ENCODE measurements around the gene KRT6A.
A peak's percentile ranks its signal among the peaks of the same experiment; 100 is the strongest.
"Not testable (repeated sequence)": the region's sequence is repeated elsewhere in the genome, so short reads cannot be mapped to it uniquely, and the experiment has no call there.

The KRT6A gene

GRCh38 chr12:52515319-52515646 is 22.2 kb upstream of the KRT6A start:
- no peak for TF ChIP-seq CTCF (IDR thresholded peaks at IDR 0.05; ENCODE audit: extremely low read depth, missing control alignments)

GRCh38 chr12:52514471-52515318 is 21.6 kb upstream of the KRT6A start:
- TF ChIP-seq CTCF (IDR thresholded peaks at IDR 0.05; ENCODE audit: extremely low read depth, missing control alignments), result no peak
- DNase-seq (ENCODE audit: low spot score), result no peak

More at GRCh38 chr12:52515319-52515646, 22.2 kb upstream of the KRT6A start:
- DNase-seq (ENCODE audit: low spot score), result no peak

- no peak for TF ChIP-seq CTCF (IDR thresholded peaks at IDR 0.05; ENCODE audit: extremely low read depth, missing control alignments)
- DNase-seq (ENCODE audit: low spot score), result no peak
These were observed 20.7 kb upstream of the KRT6A start for GRCh38 chr12:52513736-52514135.

GRCh38 chr12:52508211-52508610 is 15.2 kb upstream of the KRT6A start:
- no peak for DNase-seq (ENCODE audit: low spot score)
- TF ChIP-seq CTCF (IDR thresholded peaks at IDR 0.05; ENCODE audit: extremely low read depth, missing control alignments), result no peak

GRCh38 chr12:52506858-52507715 is 14.0 kb upstream of the KRT6A start:
- peak; percentile 49 for DNase-seq (ENCODE audit: low spot score)
- TF ChIP-seq CTCF (IDR thresholded peaks at IDR 0.05; ENCODE audit: extremely low read depth, missing control alignments), result no peak

- no peak for TF ChIP-seq CTCF (IDR thresholded peaks at IDR 0.05; ENCODE audit: extremely low read depth, missing control alignments)
- no peak for DNase-seq (ENCODE audit: low spot score)
These were observed 9.8 kb upstream of the KRT6A start for GRCh38 chr12:52502877-52503276.

GRCh38 chr12:52501490-52501889 is 8.4 kb upstream of the KRT6A start:
- TF ChIP-seq CTCF (IDR thresholded peaks at IDR 0.05; ENCODE audit: extremely low read depth, missing control alignments), result no peak
- no peak for DNase-seq (ENCODE audit: low spot score)

- not testable (repeated sequence) for DNase-seq (ENCODE audit: low spot score)
These were observed 7.5 kb upstream of the KRT6A start for GRCh38 chr12:52500574-52500973.
